MCF 10A (cell line): ENCODE results near the gene ITPKA. TPM values are rescaled to one million over a fixed set of nuclear protein-coding genes. Genes with fewer than 3 reads are reported as not detected.
A peak's percentile ranks its signal among the peaks of the same experiment; 100 is the strongest.

Experiments used
- BruUV-seq: library from RNA; stranded (reverse); fragments of 400-500 nt; replicated peaks from 2 replicates; lab custom pipeline; 2021; lab: Mats Ljungman, UMichigan
- CTCF ChIA-PET: fragments of 300-600 bp; sonication (Branson Sonifier 250); formaldehyde crosslinking; extraction: SDS; loops from one replicate; lab custom pipeline; 2021; ENCODE audit warnings: antibody characterized with exemption, inconsistent platforms; lab: Yijun Ruan, JAX
- POLR2A ChIA-PET: fragments of 300-600, 350-650 bp; sonication (Branson Sonifier 250); formaldehyde crosslinking; extraction: SDS; loops from one replicate; lab custom pipeline; 2020; ENCODE audit warnings: antibody characterized with exemption, inconsistent platforms; lab: Yijun Ruan, JAX
- DNase-seq: peaks from one replicate; pipeline ENCODE4 v3.0.0-alpha.2; 2018; ENCODE audit not compliant: unreplicated experiment
- H3K27ac Mint-ChIP-seq: one replicate; pipeline ENCODE4 v1.8.0; 2022; ENCODE audit warnings: mild to moderate bottlenecking, low read depth, mixed read lengths; ENCODE audit not compliant: unreplicated experiment
- H3K27me3 Mint-ChIP-seq: one replicate; pipeline ENCODE4 v1.8.0; 2022; ENCODE audit warnings: mixed read lengths; ENCODE audit not compliant: insufficient read depth, unreplicated experiment
- H3K36me3 Mint-ChIP-seq: one replicate; pipeline ENCODE4 v1.8.0; 2022; ENCODE audit warnings: mild to moderate bottlenecking, moderate library complexity, mixed read lengths; ENCODE audit not compliant: insufficient read depth, unreplicated experiment
- H3K4me1 Mint-ChIP-seq: one replicate; pipeline ENCODE4 v1.8.0; 2022; ENCODE audit warnings: mixed read lengths; ENCODE audit not compliant: insufficient read depth, unreplicated experiment
- H3K4me3 Mint-ChIP-seq: one replicate; pipeline ENCODE4 v1.8.0; 2022; ENCODE audit warnings: mild to moderate bottlenecking, moderate library complexity, mixed read lengths; ENCODE audit not compliant: unreplicated experiment
- H3K9me3 Mint-ChIP-seq: one replicate; pipeline ENCODE4 v1.8.0; 2022; ENCODE audit warnings: mixed read lengths; ENCODE audit not compliant: unreplicated experiment
- CTCF ChIP-seq: fragments of 200-600 bp; IDR thresholded peaks from one replicate; pipeline ENCODE4 v1.8.0; 2022; ENCODE audit warnings: antibody characterized with exemption, mild to moderate bottlenecking; ENCODE audit not compliant: unreplicated experiment
- intact Hi-C: fragments of 100-400 bp; cut with micrococcal nuclease; formaldehyde crosslinking; loops from 2 replicates; pipeline ENCODE4 v1.14.1; 2022
- total RNA-seq: library from RNA; stranded (reverse); gene quantifications from 2 replicates; pipeline ENCODE4 v1.2.3, GENCODE V29; 2022

The ITPKA gene
- total RNA-seq, 1 experiment from 2014 or later = 13.5 TPM

GRCh38 chr15:41484937-41485625 lies 8.6 kb upstream of the ITPKA start:
- Mint-ChIP-seq H3K4me1 (peaks cover 13% of the 10 kb centered on the region), H3K9me3 (peaks cover 2% of the 10 kb centered on the region), H3K27me3 (no peaks in the 10 kb centered on the region), H3K4me3 (no peak overlapping the region), H3K36me3 (peaks cover 53% of the 10 kb centered on the region), H3K27ac (peak overlapping the region; percentile 54)
- intact Hi-C loops = no loop called here
- BruUV-seq = no TSS peak
- DNase-seq = no peak
- TF ChIP-seq CTCF = no peak
- CTCF ChIA-PET = interaction anchor here (0.6 kb wide), 1 partner anchor 14 kb away, joined by 3 read pairs; no protein-coding TSS in a partner anchor
- POLR2A ChIA-PET = interaction anchor here (0.7 to 1.6 kb wide), 3 partner anchors 9 to 59 kb away, joined by 3 to 7 read pairs (median 3); partner anchors contain the start of gene RPAP1

- no peak for TF ChIP-seq CTCF
- ChIA-PET CTCF (no interaction called here), POLR2A (no interaction called here)
- Mint-ChIP-seq H3K9me3 (peaks cover 8% of the 10 kb centered on the region), H3K4me1 (peaks cover 18% of the 10 kb centered on the region), H3K36me3 (peaks cover 40% of the 10 kb centered on the region), H3K4me3 (no peak overlapping the region), H3K27me3 (no peaks in the 10 kb centered on the region), H3K27ac (no peak overlapping the region)
- intact Hi-C loops = no loop called here
- BruUV-seq = no TSS peak
- no peak for DNase-seq
Observed at GRCh38 chr15:41486286-41486685, 7.4 kb upstream of the ITPKA start.

DNA sequence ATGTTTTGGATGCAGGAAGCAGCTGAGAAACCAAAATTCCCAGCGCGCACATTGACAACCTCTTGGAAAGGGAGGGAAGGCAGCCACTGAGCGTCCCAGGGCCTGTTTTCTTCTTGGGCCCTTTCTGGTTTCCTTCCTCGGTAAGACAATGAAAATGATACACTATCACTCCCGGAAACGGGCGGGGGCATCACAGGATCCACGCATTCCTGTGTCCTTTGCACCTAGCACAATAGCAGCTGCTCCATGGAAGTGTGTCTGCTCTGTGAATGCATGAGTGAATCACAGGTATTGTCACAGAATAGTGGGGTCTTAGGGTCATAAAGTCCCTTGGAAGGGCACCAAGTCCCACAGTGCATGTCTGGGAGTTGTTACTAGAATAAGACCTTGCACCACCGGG lies 6.3 kb upstream of the ITPKA start:
- TF ChIP-seq CTCF = no peak
- intact Hi-C loops = no loop called here

GRCh38 chr15:41487802-41488201 lies 5.9 kb upstream of the ITPKA start:
- intact Hi-C loops = no loop called here
- no peaks in the 10 kb centered on the region for H3K27me3 Mint-ChIP-seq
- ChIA-PET POLR2A (interaction anchor here (1.0 kb wide), 1 partner anchor 11 kb away, joined by 4 read pairs; no protein-coding TSS in a partner anchor), CTCF (interaction anchor here (0.6 to 0.7 kb wide), 3 partner anchors 10 to 1057 kb away, joined by 3 read pairs; no protein-coding TSS in a partner anchor)
- H3K9me3 Mint-ChIP-seq = peaks cover 8% of the 10 kb centered on the region
- peaks cover 22% of the 10 kb centered on the region for H3K4me1 Mint-ChIP-seq
- no peak overlapping the region for H3K27ac Mint-ChIP-seq
- H3K4me3 Mint-ChIP-seq = no peak overlapping the region
- peaks cover 25% of the 10 kb centered on the region for H3K36me3 Mint-ChIP-seq
- TF ChIP-seq CTCF = no peak
- DNase-seq = no peak
- no TSS peak for BruUV-seq

More for the DNA sequence above, 6.3 kb upstream of the ITPKA start:
- DNase-seq = no peak
- no peaks in the 10 kb centered on the region for H3K27me3 Mint-ChIP-seq
- no peak overlapping the region for H3K27ac Mint-ChIP-seq
- peaks cover 30% of the 10 kb centered on the region for H3K36me3 Mint-ChIP-seq
- POLR2A ChIA-PET = interaction anchor here (1.0 kb wide), 1 partner anchor 11 kb away, joined by 4 read pairs; no protein-coding TSS in a partner anchor
- BruUV-seq = no TSS peak
- CTCF ChIA-PET = no interaction called here
- H3K9me3 Mint-ChIP-seq = peaks cover 8% of the 10 kb centered on the region
- H3K4me1 Mint-ChIP-seq = peaks cover 18% of the 10 kb centered on the region
- H3K4me3 Mint-ChIP-seq = no peak overlapping the region
